HG03064 (cell line): ENCODE results near the gene COL2A1.

Experiments used
- ATAC-seq: cut with Tn5 transposase; IDR thresholded peaks from one replicate; pipeline ENCODE4 v1.9.1; 2021; ENCODE audit warnings: low read depth; ENCODE audit not compliant: unreplicated experiment

COL2A1 gene

GRCh38 chr12:47991106-47992061 is 12.9 kb downstream of the COL2A1 start:
- no peak for ATAC-seq

- ATAC-seq: peak; percentile 95
These were observed 13.7 kb downstream of the COL2A1 start for GRCh38 chr12:47990351-47991105.

- no peak for ATAC-seq
These were observed 14.6 kb downstream of the COL2A1 start for GRCh38 chr12:47989666-47990065.

- no peak for ATAC-seq
These were observed 15.3 kb downstream of the COL2A1 start for GRCh38 chr12:47989023-47989417.

- ATAC-seq: no peak
These were observed 15.9 kb downstream of the COL2A1 start for GRCh38 chr12:47988073-47989022.

GRCh38 chr12:47987411-47988072 is 16.7 kb downstream of the COL2A1 start:
- ATAC-seq: no peak

- no peak for ATAC-seq
These were observed 17.4 kb downstream of the COL2A1 start for GRCh38 chr12:47986832-47987231.

- no peak for ATAC-seq
These were observed 18.0 kb downstream of the COL2A1 start for GRCh38 chr12:47986291-47986660.

- ATAC-seq: no peak
These were observed 18.5 kb downstream of the COL2A1 start for GRCh38 chr12:47985596-47986290.

- ATAC-seq: no peak
These were observed 19.9 kb downstream of the COL2A1 start for GRCh38 chr12:47984331-47984801.

- no peak for ATAC-seq
These were observed 20.6 kb downstream of the COL2A1 start for GRCh38 chr12:47983541-47984115.

- no peak for ATAC-seq
These were observed 21.5 kb downstream of the COL2A1 start for GRCh38 chr12:47982770-47983169.

- no peak for ATAC-seq
These were observed 22.0 kb downstream of the COL2A1 start for GRCh38 chr12:47982311-47982710.

GRCh38 chr12:47981496-47982260 is 22.6 kb downstream of the COL2A1 start:
- no peak for ATAC-seq

GRCh38 chr12:47980779-47981495 is 23.3 kb downstream of the COL2A1 start:
- ATAC-seq: no peak

- ATAC-seq: no peak
These were observed 24.1 kb downstream of the COL2A1 start for GRCh38 chr12:47980197-47980596.

GRCh38 chr12:47979686-47980085 is 24.6 kb downstream of the COL2A1 start:
- ATAC-seq: no peak

GRCh38 chr12:47979166-47979565 is 25.1 kb downstream of the COL2A1 start:
- no peak for ATAC-seq
